NT2/D1 (cell line): Measurements from ENCODE around the gene GNG12.

ENCODE experiments used
- SUZ12 ChIP-seq: IDR thresholded peaks from 2 replicates; pipeline ENCODE4 v1.6.1; 2011; ENCODE audit not compliant: insufficient read length, insufficient read depth; ENCODE audit errors: extremely low read depth
- ZNF274 ChIP-seq: IDR thresholded peaks from 2 replicates; pipeline ENCODE4 v1.6.1; 2011; ENCODE audit warnings: mild to moderate bottlenecking, low read depth, low read length

GRCh38 chr1:67761730-67762129 lies 71.5 kb downstream of the GNG12 start:
- TF ChIP-seq SUZ12 (no peak), ZNF274 (no peak)
